Measurements from ENCODE around the gene NEUROG1.

The NEUROG1 gene

GRCh38 chr5:135487839-135488514 is 47.8 kb downstream of the NEUROG1 start:
- H3K4me3 ChIP-seq (ENCODE audit: control insufficient read depth in 1 of 7, extremely low read depth in 1 of 7, insufficient read depth in 4 of 7, low read depth in 2 of 7, low read length in 6 of 7), result no peak overlapping the region
- peaks cover 0 to 83% (median 42%) of the 10 kb centered on the region in 5 experiments for H3K27me3 ChIP-seq (replicated peaks in 2 of 5; ENCODE audit: control insufficient read depth in 4 of 5, insufficient read depth in 5 of 5, low read length in 4 of 5)
- ChIA-PET POLR2A (no interaction called here), CTCF (interaction anchor here (0.8 to 3.9 kb wide), 6 partner anchors 16 to 79 kb away, joined by 3 to 20 read pairs (median 6); no protein-coding TSS in a partner anchor)
- no peaks in the 10 kb centered on the region for H3K9me3 ChIP-seq (ENCODE audit: control extremely low read depth in 1 of 5, control insufficient read depth in 4 of 5, insufficient read depth in 2 of 5, low read depth in 1 of 5, low read length in 4 of 5)
- peaks cover 0 to 38% (median 28%) of the 10 kb centered on the region in 4 experiments for H3K4me1 ChIP-seq (ENCODE audit: control extremely low read depth in 1 of 4, control insufficient read depth in 4 of 4, insufficient read depth in 4 of 4, low read length in 3 of 4)
- H3K36me3 ChIP-seq (ENCODE audit: control insufficient read depth in 4 of 4, insufficient read depth in 4 of 4, low read length in 3 of 4), result no peaks in the 10 kb centered on the region
- no peak overlapping the region for H3K27ac ChIP-seq (ENCODE audit: insufficient read depth in 1 of 2, low read depth in 1 of 2, low read length in 2 of 2, poor library complexity in 1 of 2, severe bottlenecking in 2 of 2)
- DNase-seq, result peak in 1 of 3 donors; percentile 23
- WGBS (ENCODE audit: insufficient coverage), result 22% methylated on average over 5 of the region's 11 CpGs

- H3K4me1 ChIP-seq (ENCODE audit: control extremely low read depth in 1 of 4, control insufficient read depth in 4 of 4, insufficient read depth in 4 of 4, low read length in 3 of 4), result peaks cover 0 to 45% (median 34%) of the 10 kb centered on the region in 4 experiments
- H3K27ac ChIP-seq (ENCODE audit: insufficient read depth in 1 of 2, low read depth in 1 of 2, low read length in 2 of 2, poor library complexity in 1 of 2, severe bottlenecking in 2 of 2), result no peak overlapping the region
- WGBS (ENCODE audit: insufficient coverage), result 50% methylated on average over 1 of the region's 1 CpG
- no peaks in the 10 kb centered on the region for H3K9me3 ChIP-seq (ENCODE audit: control extremely low read depth in 1 of 5, control insufficient read depth in 4 of 5, insufficient read depth in 2 of 5, low read depth in 1 of 5, low read length in 4 of 5)
- no peaks in the 10 kb centered on the region for H3K36me3 ChIP-seq (ENCODE audit: control insufficient read depth in 4 of 4, insufficient read depth in 4 of 4, low read length in 3 of 4)
- peaks cover 0 to 73% (median 34%) of the 10 kb centered on the region in 5 experiments for H3K27me3 ChIP-seq (replicated peaks in 2 of 5; ENCODE audit: control insufficient read depth in 4 of 5, insufficient read depth in 5 of 5, low read length in 4 of 5)
- ChIA-PET POLR2A (no interaction called here), CTCF (interaction anchor here (1.1 to 3.9 kb wide), 5 partner anchors 12 to 80 kb away, joined by 3 to 20 read pairs (median 4); no protein-coding TSS in a partner anchor)
- DNase-seq, result no peak
- no peak overlapping the region for H3K4me3 ChIP-seq (ENCODE audit: control insufficient read depth in 1 of 7, extremely low read depth in 1 of 7, insufficient read depth in 4 of 7, low read depth in 2 of 7, low read length in 6 of 7)
Measured at GRCh38 chr5:135487037-135487395, 48.7 kb downstream of the NEUROG1 start.

- Histone ChIP-seq H3K9me3 (ENCODE audit: control extremely low read depth in 1 of 5, control insufficient read depth in 4 of 5, insufficient read depth in 2 of 5, low read depth in 1 of 5, low read length in 4 of 5) (no peaks in the 10 kb centered on the region), H3K27ac (ENCODE audit: insufficient read depth in 1 of 2, low read depth in 1 of 2, low read length in 2 of 2, poor library complexity in 1 of 2, severe bottlenecking in 2 of 2) (no peak overlapping the region), H3K4me3 (ENCODE audit: control insufficient read depth in 1 of 7, extremely low read depth in 1 of 7, insufficient read depth in 4 of 7, low read depth in 2 of 7, low read length in 6 of 7) (no peak overlapping the region), H3K27me3 (replicated peaks in 2 of 5; ENCODE audit: control insufficient read depth in 4 of 5, insufficient read depth in 5 of 5, low read length in 4 of 5) (peaks cover 0 to 67% (median 29%) of the 10 kb centered on the region in 5 experiments), H3K36me3 (ENCODE audit: control insufficient read depth in 4 of 4, insufficient read depth in 4 of 4, low read length in 3 of 4) (no peaks in the 10 kb centered on the region), H3K4me1 (ENCODE audit: control extremely low read depth in 1 of 4, control insufficient read depth in 4 of 4, insufficient read depth in 4 of 4, low read length in 3 of 4) (peaks cover 0 to 47% (median 38%) of the 10 kb centered on the region in 4 experiments)
- ChIA-PET POLR2A (no interaction called here), CTCF (interaction anchor here (1.1 to 3.9 kb wide), 5 partner anchors 13 to 80 kb away, joined by 3 to 20 read pairs (median 4); no protein-coding TSS in a partner anchor)
- DNase-seq, result no peak
- WGBS (ENCODE audit: insufficient coverage), result 85% methylated on average over 9 of the region's 13 CpGs
Measured at GRCh38 chr5:135486131-135487036, 49.4 kb downstream of the NEUROG1 start.

GRCh38 chr5:135484674-135485086 is 51.1 kb downstream of the NEUROG1 start:
- DNase-seq, result no peak
- POLR2A ChIA-PET, result no interaction called here
- Histone ChIP-seq H3K36me3 (ENCODE audit: control insufficient read depth in 4 of 4, insufficient read depth in 4 of 4, low read length in 3 of 4) (no peaks in the 10 kb centered on the region), H3K27ac (ENCODE audit: insufficient read depth in 1 of 2, low read depth in 1 of 2, low read length in 2 of 2, poor library complexity in 1 of 2, severe bottlenecking in 2 of 2) (no peak overlapping the region), H3K27me3 (replicated peaks in 2 of 5; ENCODE audit: control insufficient read depth in 4 of 5, insufficient read depth in 5 of 5, low read length in 4 of 5) (peaks cover 0 to 50% (median 16%) of the 10 kb centered on the region in 5 experiments), H3K4me3 (ENCODE audit: control insufficient read depth in 1 of 7, extremely low read depth in 1 of 7, insufficient read depth in 4 of 7, low read depth in 2 of 7, low read length in 6 of 7) (no peak overlapping the region), H3K9me3 (ENCODE audit: control extremely low read depth in 1 of 5, control insufficient read depth in 4 of 5, insufficient read depth in 2 of 5, low read depth in 1 of 5, low read length in 4 of 5) (no peaks in the 10 kb centered on the region), H3K4me1 (ENCODE audit: control extremely low read depth in 1 of 4, control insufficient read depth in 4 of 4, insufficient read depth in 4 of 4, low read length in 3 of 4) (peaks cover 0 to 38% (median 28%) of the 10 kb centered on the region in 4 experiments)
- CTCF ChIA-PET, result interaction anchor here (0.8 to 1.1 kb wide), 4 partner anchors 22 to 66 kb away, joined by 3 to 5 read pairs (median 3); no protein-coding TSS in a partner anchor
- WGBS (ENCODE audit: insufficient coverage), result 98% methylated on average over 5 of the region's 5 CpGs

Measured in common myeloid progenitor, CD34-positive (primary cell).